K562 (cell line): ENCODE measurements around the gene DTX3. TPM values are rescaled to one million over a fixed set of nuclear protein-coding genes. Genes with fewer than 3 reads are reported as not detected.
"Not testable (repeated sequence)": the region's sequence is repeated elsewhere in the genome, so short reads cannot be mapped to it uniquely, and the experiment has no call there.

Source experiments
- ATAC-seq: fragments of 200-7000 bp; cut with Tn5 transposase; 3 replicates; pipeline ENCODE4 v1.9.1; 2020; ENCODE audit warnings: moderate library complexity
- BruUV-seq: library from RNA; stranded (reverse); fragments of 400-500 nt; replicated peaks from 2 replicates; lab custom pipeline; 2021; lab: Mats Ljungman, UMichigan
- CTCF ChIA-PET: fragments of 300-600 bp; formaldehyde crosslinking; extraction: SDS; loops from one replicate; lab custom pipeline; 2021; ENCODE audit warnings: low intra/inter-chr PET ratio; lab: Yijun Ruan, JAX
- POLR2A ChIA-PET: fragments of 300-600, 350-650 bp; sonication (Branson Sonifier 250); formaldehyde crosslinking; extraction: SDS; loops from one replicate; lab custom pipeline; 2021; ENCODE audit warnings: antibody characterized with exemption, inconsistent platforms; lab: Yijun Ruan, JAX
- DNase-seq, 4 experiments: peaks; one replicate each; pipeline versions ENCODE4 v3.0.0 to v3.0.0-alpha.2; 2011 to 2018; ENCODE audit warnings: low spot score in 3 of 4, mixed read lengths in 3 of 4; ENCODE audit errors: extremely low read depth in 1 of 4
- FAIRE-seq: peaks from 2 replicates; lab custom pipeline; 2011; peaks lifted over from hg19 to GRCh38; lab: Jason Lieb, UNC
- H2AFZ ChIP-seq: 2 replicates; pipeline ENCODE4 v1.6.0; 2011; ENCODE audit warnings: low read depth, low read length, control low read depth, inconsistent platforms
- H3K27ac ChIP-seq: fragments of 200-600 bp; 3 replicates; pipeline ENCODE4 v1.8.0; 2011; ENCODE audit warnings: low read depth, mild to moderate bottlenecking, control low read depth, inconsistent platforms, low read length, moderate library complexity, mixed read lengths; ENCODE audit errors: extremely low read depth
- H3K27me3 ChIP-seq, 2 experiments: fragments of 300-600 bp in 1 of 2; 2 replicates in 1 of 2; 3 replicates in 1 of 2; pipeline versions ENCODE4 v1.6.0 to v1.8.0; 2011; ENCODE audit warnings: inconsistent platforms in 2 of 2, low read length in 2 of 2, mild to moderate bottlenecking in 1 of 2, mixed read lengths in 1 of 2, moderate library complexity in 1 of 2; ENCODE audit not compliant: control insufficient read depth in 2 of 2, insufficient read depth in 2 of 2
- H3K36me3 ChIP-seq: fragments of 300-600 bp; 3 replicates; pipeline ENCODE4 v1.8.0; 2011; ENCODE audit warnings: mild to moderate bottlenecking, low read length, inconsistent platforms; ENCODE audit not compliant: control insufficient read depth, insufficient read depth
- H3K4me1 ChIP-seq, 2 experiments: fragments of 200-600 bp in 1 of 2; replicated peaks in 1 of 2; 2 replicates in 1 of 2; 3 replicates in 1 of 2; pipeline versions ENCODE4 v1.5.1 to v1.8.0; 2011; ENCODE audit warnings: inconsistent platforms in 2 of 2, low read length in 2 of 2, mild to moderate bottlenecking in 1 of 2, mixed read lengths in 1 of 2, moderate library complexity in 1 of 2; ENCODE audit not compliant: control insufficient read depth in 2 of 2, insufficient read depth in 2 of 2
- H3K4me2 ChIP-seq: 2 replicates; pipeline ENCODE4 v1.6.1; 2011; ENCODE audit warnings: low read length, control low read depth, inconsistent platforms, mixed read lengths; ENCODE audit not compliant: insufficient read depth
- H3K4me3 ChIP-seq: fragments of 200-600 bp; sonication (generic), shearing (Covaris generic); 2 replicates; pipeline ENCODE4 v1.5.1; 2016; ENCODE audit warnings: control low read depth, inconsistent platforms
- H3K79me2 ChIP-seq: fragments of 200-600 bp; 3 replicates; pipeline ENCODE4 v1.8.0; 2011; ENCODE audit warnings: low read length, inconsistent platforms; ENCODE audit not compliant: control insufficient read depth, insufficient read depth
- H3K9ac ChIP-seq, 2 experiments: 2 replicates each; pipeline versions ENCODE4 v1.6.0 to v1.6.1; 2011; ENCODE audit warnings: low read depth in 2 of 2, low read length in 2 of 2, control low read depth in 1 of 2, inconsistent platforms in 1 of 2, mild to moderate bottlenecking in 1 of 2, mixed read lengths in 1 of 2; ENCODE audit not compliant: insufficient read depth in 1 of 2
- H3K9me1 ChIP-seq: one replicate; pipeline ENCODE4 v1.6.0; 2011; ENCODE audit warnings: inconsistent platforms, mild to moderate bottlenecking, low read length, moderate library complexity; ENCODE audit not compliant: control insufficient read depth, insufficient read depth
- H3K9me3 ChIP-seq: replicated peaks from 2 replicates; pipeline ENCODE4 v1.5.1; 2011; ENCODE audit warnings: low read depth, low read length, inconsistent platforms; ENCODE audit not compliant: control insufficient read depth, insufficient read depth
- H4K20me1 ChIP-seq: replicated peaks from 2 replicates; pipeline ENCODE4 v1.6.1; 2011; ENCODE audit warnings: low read length, inconsistent platforms, mixed read lengths; ENCODE audit not compliant: control insufficient read depth, insufficient read depth
- EP400 ChIP-seq: fragments of 450-650 bp; IDR thresholded peaks from 2 replicates; pipeline ENCODE4 v1.6.1; 2017; ENCODE audit warnings: antibody characterized with exemption, mild to moderate bottlenecking, moderate library complexity
- FOXA3 ChIP-seq, 2 experiments: fragments of 450-650 bp in 1 of 2; sonication (generic) in 1 of 2; formaldehyde crosslinking; IDR thresholded peaks in 1 of 2; conservative IDR thresholded peaks in 1 of 2; 2 replicates each; pipeline versions ENCODE4 v1.4.0 to v1.8.0; 2020 to 2022; ENCODE audit warnings: mild to moderate bottlenecking in 2 of 2, missing genetic modification reagents in 1 of 2
- FOXK2 ChIP-seq, 2 experiments: fragments of 450-650 bp; IDR thresholded peaks in 1 of 2; conservative IDR thresholded peaks in 1 of 2; 2 replicates each; pipeline ENCODE4 v1.6.1; 2016; ENCODE audit warnings: low read depth in 2 of 2, mild to moderate bottlenecking in 1 of 2
- LEF1 ChIP-seq: fragments of 450-650 bp; IDR thresholded peaks from 2 replicates; pipeline ENCODE4 v1.6.1; 2016; ENCODE audit warnings: mild to moderate bottlenecking
- NFRKB ChIP-seq: fragments of 450-650 bp; IDR thresholded peaks from 2 replicates; pipeline ENCODE4 v1.6.1; 2016; ENCODE audit warnings: low read depth
- NRF1 ChIP-seq, 2 experiments: fragments of 450-650 bp; IDR thresholded peaks in 1 of 2; conservative IDR thresholded peaks in 1 of 2; 2 replicates each; pipeline ENCODE4 v1.6.1; 2014; ENCODE audit warnings: mild to moderate bottlenecking in 2 of 2
- POLR2A ChIP-seq: fragments of 450-650 bp; conservative IDR thresholded peaks from 2 replicates; pipeline ENCODE4 v1.6.1; 2016
- POLR2B ChIP-seq: fragments of 450-650 bp; IDR thresholded peaks from 2 replicates; pipeline ENCODE4 v1.6.1; 2018; ENCODE audit warnings: low read depth; ENCODE audit not compliant: partially characterized antibody
- POLR2G ChIP-seq: fragments of 200-400 bp; formaldehyde crosslinking; IDR thresholded peaks from 2 replicates; pipeline ENCODE4 v1.6.1; 2017; ENCODE audit warnings: low read depth, mild to moderate bottlenecking, antibody characterized with exemption, low read length, moderate library complexity
- SUPT5H ChIP-seq: fragments of 450-650 bp; IDR thresholded peaks from 2 replicates; pipeline ENCODE4 v1.6.1; 2016
- TAF7 ChIP-seq: fragments of 450-650 bp; IDR thresholded peaks from 2 replicates; pipeline ENCODE4 v1.6.1; 2016; ENCODE audit warnings: missing genetic modification characterization, missing compliant biosample characterization
- TAF9B ChIP-seq: fragments of 450-650 bp; IDR thresholded peaks from 2 replicates; pipeline ENCODE4 v1.6.1; 2018; ENCODE audit warnings: mild to moderate bottlenecking; ENCODE audit not compliant: partially characterized antibody
- ZBTB17 ChIP-seq: fragments of 450-650 bp; formaldehyde crosslinking; IDR thresholded peaks from 2 replicates; pipeline ENCODE4 v1.4.0; 2020; ENCODE audit warnings: mild to moderate bottlenecking
- WGBS: fragments of 100-300 bp; shearing (Covaris generic); methylation state at CpG from one replicate; pipeline ENCODE4 v1.1.6; 2016; ENCODE audit warnings: low coverage, mixed read lengths; ENCODE audit not compliant: insufficient coverage; ENCODE audit errors: missing lambda C conversion rate; 5-methylcytosine and 5-hydroxymethylcytosine counted together
- in situ Hi-C: fragments of 300-500 bp; cut with MboI; formaldehyde crosslinking; loops from 4 replicates; pipeline ENCODE4 v1.15.0; 2018; ENCODE audit warnings: inconsistent platforms, mixed read lengths
- intact Hi-C: fragments of 100-400 bp; cut with micrococcal nuclease; formaldehyde crosslinking; loops from 2 replicates; pipeline ENCODE4 v1.14.2; 2022
- polyA plus RNA-seq, 8 experiments: library from polyadenylated mRNA; depleted of rRNA in 4 of 8; stranded (reverse) in 5 of 8; unstranded in 3 of 8; fragments of >200 nt; fragmentation: Nextera tagmentation in 2 of 8; fragmentation: Illumina TruSeq in 1 of 8; extraction: Ambion mirVana in 2 of 8; extraction: Trizol in 1 of 8; gene quantifications; 2 replicates each; pipeline versions ENCODE4 v1.2.1 to v1.2.3, GENCODE V29; 2011 to 2014; ENCODE audit warnings: inconsistent platforms in 1 of 8, missing spikeins in 1 of 8
- total RNA-seq, 7 experiments: library from RNA; depleted of rRNA in 6 of 7; stranded (reverse); fragments of >200 nt in 6 of 7; fragmentation: Illumina TruSeq in 2 of 7; extraction: Trizol in 2 of 7; gene quantifications; 2 replicates each; pipeline versions ENCODE4 v1.2.1 to v1.2.3, GENCODE V29; 2011 to 2021; ENCODE audit warnings: low replicate concordance in 1 of 7

Gene DTX3
- total and polyA plus RNA-seq, 9 of the 15 experiments (the other 6 are each of a cell fraction or from before 2014, with no cell fraction given) = 0.03 to 0.09 (median 0.06) TPM; not detected in 6

- 0 out of 2 replicates have a peak, but pooled peaks have one; percentile 14 for TF ChIP-seq TAF7 (tag)
- TF ChIP-seq POLR2G = peak; percentile 25; the same call in 1 of the 2 replicates
Observed at GRCh38 chr12:57645990-57646658, 41.5 kb downstream of the DTX3 start (continued).

- H3K79me2 ChIP-seq, ATAC-seq, H3K9me3 ChIP-seq, H3K4me1 ChIP-seq, BruUV-seq: not testable (repeated sequence)
- no CpG with 5 or more reads among the region's 15 CpGs for WGBS
- TF ChIP-seq POLR2A (peak; percentile 72), TAF9B (peak; percentile 50), SUPT5H (peak; percentile 53; the same call in 1 of the 2 replicates), NFRKB (peak; percentile 79), LEF1 (0 out of 2 replicates have a peak, but pooled peaks have one; percentile 20), POLR2B (peak; percentile 23), FOXA3 (CRISPR knock-in tag; conservative IDR thresholded peaks at IDR 0.05 in 1 of 2, IDR thresholded peaks at IDR 0.05 in 1 of 2) (peak in 1 of 2 experiments; percentile 77; a peak in 2 of 4 replicates), TAF7 (tag) (peak; percentile 33; the same call in 1 of the 2 replicates), NRF1 (conservative IDR thresholded peaks at IDR 0.05 in 1 of 2, IDR thresholded peaks at IDR 0.05 in 1 of 2) (peak; percentile 11 to 26; a peak in 1 of 4 replicates), FOXK2 (conservative IDR thresholded peaks at IDR 0.05 in 1 of 2, IDR thresholded peaks at IDR 0.05 in 1 of 2; ENCODE audit: low read depth in 2 of 2) (peak; percentile 65 to 87; a peak in 3 of 4 replicates), ZBTB17 (CRISPR knock-in tag) (0 out of 2 replicates have a peak, but pooled peaks have one; percentile 49), EP400 (peak; percentile 35; the same call in 1 of the 2 replicates)
- TF ChIP-seq, all 486 proteins: peak for 12; not testable (repeated sequence) for 474
- CTCF ChIA-PET, in situ Hi-C loops, H3K27me3 ChIP-seq, H3K36me3 ChIP-seq, DNase-seq, H3K9me1 ChIP-seq, H4K20me1 ChIP-seq, intact Hi-C loops, FAIRE-seq, H3K4me3 ChIP-seq: not testable (repeated sequence)
- POLR2A ChIA-PET = interaction anchor here (0.8 kb wide), 1 partner anchor 14 kb away, joined by 3 read pairs; no protein-coding TSS in a partner anchor
- H3K4me2 ChIP-seq = peak overlapping the region; percentile 60
- peak overlapping the region; percentile 69 for H3K27ac ChIP-seq
- H2AFZ ChIP-seq = peak overlapping the region; percentile 86
- H3K9ac ChIP-seq = peak overlapping the region in 1 of 2 experiments; percentile 38; a peak in 1 of 4 replicates
Observed at GRCh38 chr12:57646659-57647049, 42.0 kb downstream of the DTX3 start.
